K562 (cell line): ENCODE measurements around the gene MYO1D. TPM values are rescaled to one million over a fixed set of nuclear protein-coding genes. Genes with fewer than 3 reads are reported as not detected.
A peak's percentile ranks its signal among the peaks of the same experiment; 100 is the strongest.

ENCODE experiments used
- ATAC-seq: fragments of 200-7000 bp; cut with Tn5 transposase; 3 replicates; pipeline ENCODE4 v1.9.1; 2020; ENCODE audit warnings: moderate library complexity
- BruUV-seq: library from RNA; stranded (reverse); fragments of 400-500 nt; replicated peaks from 2 replicates; lab custom pipeline; 2021; lab: Mats Ljungman, UMichigan
- CTCF ChIA-PET: fragments of 300-600 bp; formaldehyde crosslinking; extraction: SDS; loops from one replicate; lab custom pipeline; 2021; ENCODE audit warnings: low intra/inter-chr PET ratio; lab: Yijun Ruan, JAX
- POLR2A ChIA-PET: fragments of 300-600, 350-650 bp; sonication (Branson Sonifier 250); formaldehyde crosslinking; extraction: SDS; loops from one replicate; lab custom pipeline; 2021; ENCODE audit warnings: antibody characterized with exemption, inconsistent platforms; lab: Yijun Ruan, JAX
- DNase-seq, 4 experiments: peaks; one replicate each; pipeline versions ENCODE4 v3.0.0 to v3.0.0-alpha.2; 2011 to 2018; ENCODE audit warnings: low spot score in 3 of 4, mixed read lengths in 3 of 4; ENCODE audit errors: extremely low read depth in 1 of 4
- FAIRE-seq: peaks from 2 replicates; lab custom pipeline; 2011; peaks lifted over from hg19 to GRCh38; lab: Jason Lieb, UNC
- H2AFZ ChIP-seq: 2 replicates; pipeline ENCODE4 v1.6.0; 2011; ENCODE audit warnings: low read depth, low read length, control low read depth, inconsistent platforms
- H3K27ac ChIP-seq: fragments of 200-600 bp; 3 replicates; pipeline ENCODE4 v1.8.0; 2011; ENCODE audit warnings: low read depth, mild to moderate bottlenecking, control low read depth, inconsistent platforms, low read length, moderate library complexity, mixed read lengths; ENCODE audit errors: extremely low read depth
- H3K27me3 ChIP-seq, 2 experiments: fragments of 300-600 bp in 1 of 2; 2 replicates in 1 of 2; 3 replicates in 1 of 2; pipeline versions ENCODE4 v1.6.0 to v1.8.0; 2011; ENCODE audit warnings: inconsistent platforms in 2 of 2, low read length in 2 of 2, mild to moderate bottlenecking in 1 of 2, mixed read lengths in 1 of 2, moderate library complexity in 1 of 2; ENCODE audit not compliant: control insufficient read depth in 2 of 2, insufficient read depth in 2 of 2
- H3K36me3 ChIP-seq: fragments of 300-600 bp; 3 replicates; pipeline ENCODE4 v1.8.0; 2011; ENCODE audit warnings: mild to moderate bottlenecking, low read length, inconsistent platforms; ENCODE audit not compliant: control insufficient read depth, insufficient read depth
- H3K4me1 ChIP-seq, 2 experiments: fragments of 200-600 bp in 1 of 2; replicated peaks in 1 of 2; 2 replicates in 1 of 2; 3 replicates in 1 of 2; pipeline versions ENCODE4 v1.5.1 to v1.8.0; 2011; ENCODE audit warnings: inconsistent platforms in 2 of 2, low read length in 2 of 2, mild to moderate bottlenecking in 1 of 2, mixed read lengths in 1 of 2, moderate library complexity in 1 of 2; ENCODE audit not compliant: control insufficient read depth in 2 of 2, insufficient read depth in 2 of 2
- H3K4me2 ChIP-seq: 2 replicates; pipeline ENCODE4 v1.6.1; 2011; ENCODE audit warnings: low read length, control low read depth, inconsistent platforms, mixed read lengths; ENCODE audit not compliant: insufficient read depth
- H3K4me3 ChIP-seq: fragments of 200-600 bp; sonication (generic), shearing (Covaris generic); 2 replicates; pipeline ENCODE4 v1.5.1; 2016; ENCODE audit warnings: control low read depth, inconsistent platforms
- H3K79me2 ChIP-seq: fragments of 200-600 bp; 3 replicates; pipeline ENCODE4 v1.8.0; 2011; ENCODE audit warnings: low read length, inconsistent platforms; ENCODE audit not compliant: control insufficient read depth, insufficient read depth
- H3K9ac ChIP-seq, 2 experiments: 2 replicates each; pipeline versions ENCODE4 v1.6.0 to v1.6.1; 2011; ENCODE audit warnings: low read depth in 2 of 2, low read length in 2 of 2, control low read depth in 1 of 2, inconsistent platforms in 1 of 2, mild to moderate bottlenecking in 1 of 2, mixed read lengths in 1 of 2; ENCODE audit not compliant: insufficient read depth in 1 of 2
- H3K9me1 ChIP-seq: one replicate; pipeline ENCODE4 v1.6.0; 2011; ENCODE audit warnings: inconsistent platforms, mild to moderate bottlenecking, low read length, moderate library complexity; ENCODE audit not compliant: control insufficient read depth, insufficient read depth
- H3K9me3 ChIP-seq: replicated peaks from 2 replicates; pipeline ENCODE4 v1.5.1; 2011; ENCODE audit warnings: low read depth, low read length, inconsistent platforms; ENCODE audit not compliant: control insufficient read depth, insufficient read depth
- H4K20me1 ChIP-seq: replicated peaks from 2 replicates; pipeline ENCODE4 v1.6.1; 2011; ENCODE audit warnings: low read length, inconsistent platforms, mixed read lengths; ENCODE audit not compliant: control insufficient read depth, insufficient read depth
- BCL6 ChIP-seq: fragments of 250-450 bp; sonication (Bioruptor Pico); IDR thresholded peaks from 2 replicates; pipeline ENCODE4 v1.4.0; 2020
- CC2D1A ChIP-seq: fragments of 450-650 bp; IDR thresholded peaks from 2 replicates; pipeline ENCODE4 v1.6.1; 2017; ENCODE audit warnings: mild to moderate bottlenecking
- GABPA ChIP-seq: fragments of 200-800 bp; sonication (Bioruptor generic); conservative IDR thresholded peaks from 2 replicates; pipeline ENCODE4 v1.6.1; 2016; ENCODE audit warnings: low read depth, missing genetic modification characterization, missing compliant biosample characterization
- MAFG ChIP-seq: fragments of 450-650 bp; conservative IDR thresholded peaks from 2 replicates; pipeline ENCODE4 v1.6.1; 2016; ENCODE audit warnings: missing genetic modification characterization, missing compliant biosample characterization
- NFE2 ChIP-seq: IDR thresholded peaks from 2 replicates; pipeline ENCODE4 v1.6.1; 2014; ENCODE audit warnings: antibody characterized with exemption, low read depth
- NFXL1 ChIP-seq: fragments of 450-650 bp; formaldehyde crosslinking; IDR thresholded peaks from 2 replicates; pipeline ENCODE4 v1.4.0; 2021; ENCODE audit warnings: mild to moderate bottlenecking
- NR2C2 ChIP-seq, 2 experiments: fragments of 200-800 bp in 1 of 2; sonication (Bioruptor generic) in 1 of 2; sonication (generic) in 1 of 2; formaldehyde crosslinking in 1 of 2; IDR thresholded peaks; 2 replicates each; pipeline versions ENCODE4 v1.6.1 to v1.8.0; 2016 to 2022; ENCODE audit warnings: mild to moderate bottlenecking in 1 of 2, missing compliant biosample characterization in 1 of 2, missing genetic modification characterization in 1 of 2, missing genetic modification reagents in 1 of 2
- PHF21A ChIP-seq: fragments of 450-650 bp; IDR thresholded peaks from 2 replicates; pipeline ENCODE4 v1.6.1; 2017; ENCODE audit warnings: low read depth, borderline replicate concordance
- POLR2A ChIP-seq: fragments of 450-650 bp; conservative IDR thresholded peaks from 2 replicates; pipeline ENCODE4 v1.6.1; 2016
- POLR2AphosphoS5 ChIP-seq: IDR thresholded peaks from 2 replicates; pipeline ENCODE4 v1.6.1; 2011; ENCODE audit warnings: mild to moderate bottlenecking, low read depth, low read length, moderate library complexity; ENCODE audit not compliant: control insufficient read depth, insufficient read depth
- RAD51 ChIP-seq: fragments of 450-650 bp; IDR thresholded peaks from 2 replicates; pipeline ENCODE4 v1.7.1; 2016; ENCODE audit warnings: low read depth, mild to moderate bottlenecking, borderline replicate concordance
- SAFB2 ChIP-seq: fragments of 200-400 bp; formaldehyde crosslinking; IDR thresholded peaks from 2 replicates; pipeline ENCODE4 v1.6.1; 2018; ENCODE audit warnings: borderline replicate concordance, low read length, low read depth, moderate library complexity; ENCODE audit not compliant: severe bottlenecking
- SMARCE1 ChIP-seq: fragments of 450-650 bp; IDR thresholded peaks from 2 replicates; pipeline ENCODE4 v1.7.1; 2016; ENCODE audit warnings: mild to moderate bottlenecking
- SOX6 ChIP-seq: fragments of 450-650 bp; IDR thresholded peaks from 2 replicates; pipeline ENCODE4 v1.6.1; 2014; ENCODE audit warnings: mild to moderate bottlenecking
- SREBF2 ChIP-seq: sonication (generic); formaldehyde crosslinking; IDR thresholded peaks from 2 replicates; pipeline ENCODE4 v1.4.0; 2020; ENCODE audit warnings: mild to moderate bottlenecking, missing genetic modification reagents
- TEAD2 ChIP-seq: fragments of 450-650 bp; IDR thresholded peaks from 2 replicates; pipeline ENCODE4 v1.6.1; 2016; ENCODE audit warnings: missing genetic modification characterization, control low read depth, missing compliant biosample characterization
- ZNF140 ChIP-seq: fragments of 250-450 bp; sonication (Bioruptor Pico); IDR thresholded peaks from 2 replicates; pipeline ENCODE4 v1.8.0; 2021; ENCODE audit warnings: moderate library complexity, mild to moderate bottlenecking, inconsistent platforms
- ZNF174 ChIP-seq: fragments of 250-450 bp; sonication (Bioruptor Pico); IDR thresholded peaks from 2 replicates; pipeline ENCODE4 v1.4.0; 2020; ENCODE audit warnings: mild to moderate bottlenecking
- WGBS: fragments of 100-300 bp; shearing (Covaris generic); methylation state at CpG from one replicate; pipeline ENCODE4 v1.1.6; 2016; ENCODE audit warnings: low coverage, mixed read lengths; ENCODE audit not compliant: insufficient coverage; ENCODE audit errors: missing lambda C conversion rate; 5-methylcytosine and 5-hydroxymethylcytosine counted together
- in situ Hi-C: fragments of 300-500 bp; cut with MboI; formaldehyde crosslinking; loops from 4 replicates; pipeline ENCODE4 v1.15.0; 2018; ENCODE audit warnings: inconsistent platforms, mixed read lengths
- intact Hi-C: fragments of 100-400 bp; cut with micrococcal nuclease; formaldehyde crosslinking; loops from 2 replicates; pipeline ENCODE4 v1.14.2; 2022
- polyA plus RNA-seq, 8 experiments: library from polyadenylated mRNA; depleted of rRNA in 4 of 8; stranded (reverse) in 5 of 8; unstranded in 3 of 8; fragments of >200 nt; fragmentation: Nextera tagmentation in 2 of 8; fragmentation: Illumina TruSeq in 1 of 8; extraction: Ambion mirVana in 2 of 8; extraction: Trizol in 1 of 8; gene quantifications; 2 replicates each; pipeline versions ENCODE4 v1.2.1 to v1.2.3, GENCODE V29; 2011 to 2014; ENCODE audit warnings: inconsistent platforms in 1 of 8, missing spikeins in 1 of 8
- total RNA-seq, 7 experiments: library from RNA; depleted of rRNA in 6 of 7; stranded (reverse); fragments of >200 nt in 6 of 7; fragmentation: Illumina TruSeq in 2 of 7; extraction: Trizol in 2 of 7; gene quantifications; 2 replicates each; pipeline versions ENCODE4 v1.2.1 to v1.2.3, GENCODE V29; 2011 to 2021; ENCODE audit warnings: low replicate concordance in 1 of 7
- TF ChIP-seq, protein P1 (sequence below): fragments of 250-450 bp; sonication (Bioruptor Pico); IDR thresholded peaks from 2 replicates; pipeline ENCODE4 v1.5.0; 2020; ENCODE audit warnings: mild to moderate bottlenecking
- TF ChIP-seq, protein P2 (sequence below): fragments of 200-400 bp; formaldehyde crosslinking; IDR thresholded peaks from 2 replicates; pipeline ENCODE4 v1.6.1; 2017; ENCODE audit warnings: mild to moderate bottlenecking, low read depth, low read length, moderate library complexity

MYO1D gene
- total and polyA plus RNA-seq, 9 of the 15 experiments (the other 6 are each of a cell fraction or from before 2014, with no cell fraction given) = 2.1 to 71.2 (median 45.4) TPM

GRCh38 chr17:32917842-32918241, 40.9 kb upstream of the MYO1D start:
- Histone ChIP-seq H3K27me3 (no peaks in the 10 kb centered on the region), H3K79me2 (no peaks in the 10 kb centered on the region), H3K9me1 (no peaks in the 10 kb centered on the region), H3K4me1 (peaks cover 11 to 31% of the 10 kb centered on the region in 2 experiments), H4K20me1 (no peaks in the 10 kb centered on the region), H3K9ac (no peak overlapping the region), H3K27ac (no peak overlapping the region), H3K4me2 (no peak overlapping the region), H3K4me3 (no peak overlapping the region), H2AFZ (peak overlapping the region; percentile 49; the same call in 1 of the 2 replicates), H3K36me3 (no peaks in the 10 kb centered on the region), H3K9me3 (no peaks in the 10 kb centered on the region; the same call in 1 of the 2 replicates)
- POLR2A ChIA-PET = interaction anchor here (4.8 kb wide), 1 partner anchor 12 kb away, joined by 26 read pairs; the partner anchor contains the start of gene TMEM98
- intact Hi-C loops = no loop called here
- BruUV-seq = no TSS peak
- no peak for FAIRE-seq
- CTCF ChIA-PET = no interaction called here
- in situ Hi-C loops = no loop called here
- ATAC-seq = no peak
- 53% methylated on average over 5 of the region's 5 CpGs for WGBS
- no peak for DNase-seq
- TF ChIP-seq SREBF2 (CRISPR knock-in tag) (no peak), NFE2 (no peak), RAD51 (no peak), NR2C2 (CRISPR knock-in tag; IDR thresholded peaks at IDR 0.05) (no peak), NR2C2 (tag; IDR thresholded peaks at IDR 0.05) (no peak), POLR2AphosphoS5 (no peak), GABPA (no peak), BCL6 (no peak), MAFG (tag) (no peak), ZNF174 (CRISPR knock-in tag) (no peak), SAFB2 (no peak), POLR2A (no peak), SMARCE1 (no peak), ZNF140 (CRISPR knock-in tag) (no peak), NFXL1 (CRISPR knock-in tag) (no peak), PHF21A (no peak), TEAD2 (tag) (no peak), CC2D1A (no peak), SOX6 (no peak)
- TF ChIP-seq, protein P1, sequence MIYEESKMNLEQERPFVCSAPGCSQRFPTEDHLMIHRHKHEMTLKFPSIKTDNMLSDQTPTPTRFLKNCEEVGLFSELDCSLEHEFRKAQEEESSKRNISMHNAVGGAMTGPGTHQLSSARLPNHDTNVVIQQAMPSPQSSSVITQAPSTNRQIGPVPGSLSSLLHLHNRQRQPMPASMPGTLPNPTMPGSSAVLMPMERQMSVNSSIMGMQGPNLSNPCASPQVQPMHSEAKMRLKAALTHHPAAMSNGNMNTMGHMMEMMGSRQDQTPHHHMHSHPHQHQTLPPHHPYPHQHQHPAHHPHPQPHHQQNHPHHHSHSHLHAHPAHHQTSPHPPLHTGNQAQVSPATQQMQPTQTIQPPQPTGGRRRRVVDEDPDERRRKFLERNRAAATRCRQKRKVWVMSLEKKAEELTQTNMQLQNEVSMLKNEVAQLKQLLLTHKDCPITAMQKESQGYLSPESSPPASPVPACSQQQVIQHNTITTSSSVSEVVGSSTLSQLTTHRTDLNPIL (CRISPR knock-in tag) = no peak
- TF ChIP-seq, protein P2, sequence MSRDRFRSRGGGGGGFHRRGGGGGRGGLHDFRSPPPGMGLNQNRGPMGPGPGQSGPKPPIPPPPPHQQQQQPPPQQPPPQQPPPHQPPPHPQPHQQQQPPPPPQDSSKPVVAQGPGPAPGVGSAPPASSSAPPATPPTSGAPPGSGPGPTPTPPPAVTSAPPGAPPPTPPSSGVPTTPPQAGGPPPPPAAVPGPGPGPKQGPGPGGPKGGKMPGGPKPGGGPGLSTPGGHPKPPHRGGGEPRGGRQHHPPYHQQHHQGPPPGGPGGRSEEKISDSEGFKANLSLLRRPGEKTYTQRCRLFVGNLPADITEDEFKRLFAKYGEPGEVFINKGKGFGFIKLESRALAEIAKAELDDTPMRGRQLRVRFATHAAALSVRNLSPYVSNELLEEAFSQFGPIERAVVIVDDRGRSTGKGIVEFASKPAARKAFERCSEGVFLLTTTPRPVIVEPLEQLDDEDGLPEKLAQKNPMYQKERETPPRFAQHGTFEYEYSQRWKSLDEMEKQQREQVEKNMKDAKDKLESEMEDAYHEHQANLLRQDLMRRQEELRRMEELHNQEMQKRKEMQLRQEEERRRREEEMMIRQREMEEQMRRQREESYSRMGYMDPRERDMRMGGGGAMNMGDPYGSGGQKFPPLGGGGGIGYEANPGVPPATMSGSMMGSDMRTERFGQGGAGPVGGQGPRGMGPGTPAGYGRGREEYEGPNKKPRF = no peak
